HG03457 (cell line): ENCODE results near the gene DOK1.

ENCODE experiments used
- ATAC-seq: cut with Tn5 transposase; IDR thresholded peaks from one replicate; pipeline ENCODE4 v1.9.1; 2021; ENCODE audit warnings: moderate number of reproducible peaks; ENCODE audit not compliant: unreplicated experiment

DOK1 gene

GRCh38 chr2:74566754-74567085 lies 12.2 kb downstream of the DOK1 start:
- ATAC-seq: no peak

- no peak for ATAC-seq
These were observed 13.4 kb downstream of the DOK1 start for GRCh38 chr2:74567881-74568280.

GRCh38 chr2:74569686-74570085 lies 15.2 kb downstream of the DOK1 start:
- no peak for ATAC-seq

GRCh38 chr2:74571058-74571457 lies 16.5 kb downstream of the DOK1 start:
- peak; percentile 71 for ATAC-seq

- no peak for ATAC-seq
These were observed 17.8 kb downstream of the DOK1 start for GRCh38 chr2:74572178-74572925.

- no peak for ATAC-seq
These were observed 19.4 kb downstream of the DOK1 start for GRCh38 chr2:74573747-74574562.

- ATAC-seq: no peak
These were observed 20.8 kb downstream of the DOK1 start for GRCh38 chr2:74575320-74575719.

GRCh38 chr2:74576211-74576862 lies 21.8 kb downstream of the DOK1 start:
- ATAC-seq: no peak

- ATAC-seq: no peak
These were observed 22.3 kb downstream of the DOK1 start for GRCh38 chr2:74576863-74577229.

GRCh38 chr2:74577448-74577847 lies 22.9 kb downstream of the DOK1 start:
- ATAC-seq: no peak

GRCh38 chr2:74578408-74578807 lies 23.9 kb downstream of the DOK1 start:
- ATAC-seq: no peak

- ATAC-seq: no peak
These were observed 26.9 kb downstream of the DOK1 start for GRCh38 chr2:74581463-74581862.

- no peak for ATAC-seq
These were observed 27.7 kb downstream of the DOK1 start for GRCh38 chr2:74582184-74582583.

GRCh38 chr2:74583504-74583903 lies 29.0 kb downstream of the DOK1 start:
- ATAC-seq: no peak

GRCh38 chr2:74584088-74584645 lies 29.6 kb downstream of the DOK1 start:
- ATAC-seq: no peak

GRCh38 chr2:74585406-74586185 lies 31.1 kb downstream of the DOK1 start:
- ATAC-seq: no peak

- ATAC-seq: no peak
These were observed 33.3 kb downstream of the DOK1 start for GRCh38 chr2:74587664-74588277.

GRCh38 chr2:74588664-74589063 lies 34.1 kb downstream of the DOK1 start:
- no peak for ATAC-seq

- ATAC-seq: no peak
These were observed 39.6 kb downstream of the DOK1 start for GRCh38 chr2:74593826-74594772.
